NK-92 treated with Interleukin-12 subunit alpha and Interleukin-12 subunit beta, amount 100 ng/mL, for 24 hours (cell line): Measurements from ENCODE around the gene CHST8.
"Not testable (repeated sequence)": the region's sequence is repeated elsewhere in the genome, so short reads cannot be mapped to it uniquely, and the experiment has no call there.

Source experiments
- DNase-seq: peaks from one replicate; lab custom pipeline; 2025; lab: John Stamatoyannopoulos, UW

The CHST8 gene

DNA sequence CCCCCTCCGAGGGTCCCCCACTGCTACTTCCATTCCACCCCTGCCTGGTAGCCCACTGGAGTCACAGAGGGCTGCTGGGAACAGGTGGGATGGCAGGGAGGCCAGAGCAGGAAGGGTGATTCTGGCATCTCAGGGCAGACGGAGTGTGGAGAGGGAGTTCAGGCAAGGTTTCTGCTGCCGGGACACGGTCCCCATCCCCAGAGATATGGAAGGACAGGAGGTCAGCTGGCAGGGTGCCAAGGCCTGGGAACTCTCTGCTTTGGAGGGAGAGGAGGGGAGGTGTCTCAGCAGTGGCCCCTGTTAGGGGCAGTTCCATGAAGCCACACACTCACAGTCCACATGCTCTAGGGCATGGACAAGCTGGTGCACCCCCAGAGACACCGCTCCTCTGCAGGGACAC is 68.1 kb downstream of the CHST8 start:
- no peak for DNase-seq

DNA sequence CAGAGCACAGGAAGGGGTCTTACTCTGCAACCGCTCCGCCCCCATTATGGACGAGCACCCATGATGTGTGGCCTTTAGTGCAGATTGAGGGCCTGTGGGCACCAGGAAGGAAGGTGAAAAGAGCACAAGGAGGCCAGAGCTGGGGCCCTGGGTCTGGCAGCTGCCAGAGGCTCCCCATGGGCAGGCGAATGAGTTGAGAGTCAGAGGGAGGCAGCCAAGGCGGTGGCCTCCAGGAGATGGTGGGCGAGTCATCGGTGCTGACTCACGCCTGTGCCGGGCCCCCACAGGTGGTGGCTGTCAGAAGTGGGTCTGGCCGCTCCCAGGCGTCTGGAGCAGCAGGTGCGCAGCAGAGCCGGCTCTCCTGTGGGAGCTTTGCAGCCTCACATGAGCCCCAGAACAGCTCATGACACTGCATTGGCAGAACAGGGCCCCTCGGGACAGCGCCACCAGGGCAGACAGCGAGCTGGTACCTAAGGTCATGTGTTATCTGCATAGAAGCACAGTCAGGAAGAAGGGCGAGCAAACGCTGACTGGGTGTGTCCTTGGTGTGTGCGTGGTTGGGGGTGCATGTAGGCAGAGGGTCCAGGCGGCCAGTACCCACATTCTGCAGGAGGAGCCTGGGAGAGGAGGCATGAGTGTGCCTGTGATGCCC is 68.8 kb downstream of the CHST8 start:
- no peak for DNase-seq

DNA sequence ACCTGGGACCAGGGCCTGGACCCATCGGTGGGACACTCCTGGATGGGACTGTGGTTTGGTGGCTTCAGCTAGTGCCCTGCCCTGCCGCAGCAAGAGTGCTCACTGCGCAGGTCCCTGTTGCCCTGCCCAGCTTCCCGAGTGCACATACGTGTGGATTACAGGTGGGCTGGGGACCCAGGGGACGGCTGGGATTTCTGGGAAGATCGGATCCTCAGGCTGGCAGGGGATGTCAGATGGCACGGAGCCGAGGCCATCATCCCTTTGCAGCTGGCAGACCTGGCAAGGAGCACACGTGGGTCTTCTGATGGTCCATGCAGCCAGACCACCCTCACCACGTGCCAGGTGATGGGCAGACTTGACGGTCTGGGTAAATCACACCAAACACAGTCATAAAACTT is 69.3 kb downstream of the CHST8 start:
- DNase-seq = no peak

GRCh38 chr19:33691736-33692135 is 70.0 kb downstream of the CHST8 start:
- no peak for DNase-seq

DNA sequence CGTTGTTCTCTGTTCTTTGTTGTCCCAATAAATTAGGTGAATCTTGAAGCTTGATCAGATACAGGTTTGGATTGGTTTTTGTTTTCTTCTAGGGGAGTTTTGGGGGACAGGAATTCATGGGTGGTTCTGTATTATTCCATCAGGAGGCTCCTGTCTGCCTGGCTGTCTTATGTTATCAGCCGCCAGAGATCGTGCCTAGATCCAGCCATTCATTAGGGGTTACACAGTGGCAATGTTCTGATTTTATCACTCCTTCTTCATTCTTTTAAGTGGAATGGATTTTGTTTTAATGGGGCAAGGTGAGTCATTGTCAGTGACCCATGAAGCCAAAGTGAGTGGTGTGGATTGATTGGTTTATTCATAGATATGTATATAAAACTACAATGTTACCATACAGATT is 71.9 kb downstream of the CHST8 start:
- DNase-seq = no peak

- not testable (repeated sequence) for DNase-seq
These were observed 73.8 kb downstream of the CHST8 start for GRCh38 chr19:33695547-33695946.

DNA sequence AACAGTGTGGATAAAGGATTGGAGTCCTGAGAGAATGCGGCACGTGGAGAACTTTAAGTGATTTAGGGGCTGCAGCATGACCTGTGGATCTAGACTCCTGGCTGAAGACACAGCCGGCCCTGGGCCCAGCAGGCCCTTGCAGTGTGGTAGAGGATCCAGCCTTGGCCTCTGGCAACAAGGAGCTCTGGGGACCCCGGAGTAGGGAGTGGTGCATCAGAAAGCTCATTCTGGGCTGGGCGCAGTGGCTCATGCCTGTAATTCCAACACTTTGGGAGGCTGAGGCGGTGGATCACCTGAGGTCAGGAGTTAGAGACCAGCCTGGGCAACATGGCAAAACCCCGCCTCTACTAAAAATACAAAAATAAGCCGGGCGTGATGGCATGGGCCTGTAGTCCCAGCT is 76.0 kb downstream of the CHST8 start:
- no peak for DNase-seq

DNA sequence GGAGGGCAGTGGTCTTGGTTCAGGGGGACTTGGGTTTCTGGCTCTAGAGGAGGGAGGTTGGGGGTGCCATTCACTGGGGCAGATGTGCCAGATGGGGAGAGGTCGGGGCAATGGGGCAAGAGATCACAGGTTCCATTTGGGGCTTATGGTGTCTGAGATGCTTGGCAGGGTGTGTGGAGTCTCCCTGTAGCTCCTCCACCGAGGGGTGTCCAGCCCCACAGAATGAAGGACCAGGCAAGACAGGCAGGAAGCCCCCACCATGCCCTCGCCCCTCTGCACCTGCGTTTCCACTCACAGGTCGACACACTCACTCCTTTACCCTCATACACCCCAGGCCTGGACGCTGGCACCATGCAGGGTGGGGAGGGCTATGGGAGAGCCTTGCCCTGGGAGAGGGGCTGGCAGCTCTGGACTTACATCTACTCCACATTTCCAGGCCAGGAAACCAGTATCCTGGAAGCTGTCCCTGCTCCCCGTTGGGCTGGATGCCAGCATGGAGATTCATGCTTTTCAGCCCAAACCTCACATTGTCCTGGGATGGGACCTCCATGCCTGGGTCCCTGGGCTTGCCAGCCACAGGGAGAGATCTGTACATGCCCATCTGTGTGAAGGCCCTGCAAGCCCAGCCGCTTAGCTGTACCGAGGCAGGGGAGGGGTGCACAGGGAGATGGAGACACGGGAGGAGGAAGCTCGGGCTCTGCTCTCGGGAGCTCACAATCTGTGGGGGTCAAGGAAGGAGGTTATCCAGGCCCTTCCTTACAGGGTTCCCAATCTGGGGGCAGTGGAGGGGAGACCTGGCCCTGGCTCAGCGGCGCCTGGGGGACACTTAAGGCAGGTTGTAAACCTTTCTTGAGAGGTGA is 77.1 kb downstream of the CHST8 start:
- no peak for DNase-seq

- DNase-seq = no peak
These were observed 78.1 kb downstream of the CHST8 start for GRCh38 chr19:33699754-33700407.

DNA sequence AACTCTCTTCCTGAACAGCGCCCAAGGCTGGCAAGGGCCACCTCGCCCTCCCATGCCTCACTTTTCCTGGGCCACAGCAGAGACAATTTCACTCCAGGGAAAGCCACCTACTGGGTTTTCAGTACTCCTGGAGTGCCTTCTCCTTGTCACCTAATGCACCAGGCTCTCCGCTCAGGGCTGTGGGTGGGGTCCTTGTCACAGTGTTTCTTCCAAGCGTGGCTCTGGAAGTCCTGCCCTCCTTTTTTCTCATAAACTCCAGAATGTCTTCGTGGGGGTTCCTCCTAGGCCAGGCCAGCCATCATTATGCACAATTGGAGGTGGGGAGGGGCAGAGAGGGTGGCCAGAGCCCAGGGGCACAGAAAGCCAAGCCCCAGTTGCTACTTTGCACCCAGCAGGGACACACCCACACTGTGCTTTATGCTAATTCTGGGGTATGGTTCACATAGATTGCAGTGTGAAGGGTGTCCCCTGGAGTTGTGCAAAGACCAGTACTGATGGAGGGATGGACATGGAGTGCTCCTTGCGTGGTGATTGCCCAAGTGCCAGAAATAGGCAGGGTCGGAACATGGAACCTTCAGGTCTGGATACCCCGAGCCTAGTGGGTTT is 78.8 kb downstream of the CHST8 start:
- DNase-seq = no peak

GRCh38 chr19:33701565-33701964 is 79.8 kb downstream of the CHST8 start:
- DNase-seq = no peak

- no peak for DNase-seq
These were observed 81.1 kb downstream of the CHST8 start for GRCh38 chr19:33702606-33703437.

- no peak for DNase-seq
These were observed 81.6 kb downstream of the CHST8 start for GRCh38 chr19:33703438-33703750.

- DNase-seq = no peak
These were observed 82.1 kb downstream of the CHST8 start for GRCh38 chr19:33703821-33704220.

- DNase-seq = no peak
These were observed 82.5 kb downstream of the CHST8 start for GRCh38 chr19:33704271-33704670.

- no peak for DNase-seq
These were observed 83.5 kb downstream of the CHST8 start for GRCh38 chr19:33705090-33705847.

GRCh38 chr19:33705860-33706259 is 84.1 kb downstream of the CHST8 start:
- DNase-seq = no peak

DNA sequence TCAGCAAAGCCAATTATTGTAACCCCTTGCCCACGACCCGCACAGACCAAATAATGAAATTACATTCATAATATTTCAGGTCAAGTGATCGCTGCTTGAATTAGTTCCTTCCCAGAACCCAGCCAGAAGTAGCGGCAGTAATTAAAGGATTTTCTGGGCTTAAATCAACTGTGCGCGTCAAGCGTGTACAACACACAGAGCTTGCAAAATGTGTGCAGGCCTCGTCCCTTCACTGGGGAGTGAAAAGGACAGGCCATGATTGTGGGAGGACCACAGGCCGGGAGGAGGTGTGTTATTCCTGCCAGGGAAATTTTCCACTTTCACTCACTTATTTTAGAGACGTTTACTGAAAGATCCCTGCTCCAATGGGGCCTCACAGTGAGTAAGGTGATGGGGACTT is 84.9 kb downstream of the CHST8 start:
- DNase-seq = no peak

DNA sequence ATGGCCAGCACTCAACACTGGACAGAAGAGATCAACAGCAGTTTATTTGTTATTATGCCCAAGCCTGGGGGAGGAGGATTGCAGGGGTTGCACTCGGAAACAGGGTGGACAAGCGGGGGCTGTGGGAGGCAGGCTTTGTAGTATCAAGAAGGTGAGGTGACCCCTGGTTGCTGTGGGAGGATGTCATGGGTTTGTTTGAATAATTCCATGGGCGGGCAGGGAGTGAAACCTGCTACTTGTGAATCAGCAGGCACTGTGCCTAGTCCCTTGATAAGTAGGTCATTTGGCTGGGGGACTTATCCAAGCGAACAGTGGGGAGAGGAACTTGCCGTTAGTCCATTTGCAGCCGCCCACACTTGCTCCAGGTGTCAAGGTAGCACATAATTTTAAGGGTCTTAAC is 90.5 kb downstream of the CHST8 start:
- no peak for DNase-seq

DNA sequence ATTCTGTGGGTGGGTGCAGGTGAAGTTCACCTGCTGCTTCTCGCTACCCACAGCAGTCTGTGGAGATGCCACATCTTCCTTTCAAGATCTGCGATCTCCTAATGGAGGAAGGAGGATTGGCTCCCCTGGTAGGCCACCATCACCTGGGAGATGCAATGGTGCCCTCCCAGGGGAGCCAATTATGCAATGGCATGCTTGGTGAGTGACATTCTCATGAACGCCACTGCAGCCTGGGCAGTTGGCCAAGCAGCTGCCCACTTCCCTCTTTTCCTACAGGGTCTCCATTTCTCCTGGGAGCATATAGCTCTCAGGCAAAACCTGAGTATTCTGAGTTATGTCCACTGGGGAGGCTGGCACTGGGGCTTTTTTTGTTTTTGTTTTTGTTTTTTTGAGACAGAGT is 91.4 kb downstream of the CHST8 start:
- no peak for DNase-seq

DNA sequence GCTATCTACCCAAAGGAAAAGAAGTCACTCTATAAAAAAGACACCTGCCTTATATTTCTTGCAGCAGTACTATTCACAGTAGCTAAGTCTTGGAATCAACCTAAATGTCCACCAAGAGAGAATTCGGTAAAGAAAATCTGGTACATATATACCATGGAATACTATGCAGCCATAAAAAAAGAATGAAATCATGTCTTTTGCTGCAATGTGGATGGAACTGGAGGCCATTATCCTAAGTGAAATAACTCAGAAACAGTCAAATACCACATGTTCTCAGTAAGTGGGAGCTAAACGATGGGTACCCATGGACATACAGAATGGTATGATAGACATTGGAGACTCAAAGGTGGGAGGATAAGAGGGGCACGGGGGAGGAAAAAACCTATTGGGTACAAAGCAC is 92.4 kb downstream of the CHST8 start:
- no peak for DNase-seq
